HEK293T (cell line): ENCODE measurements around the gene EIF1.

Experiments used
- CTCF ChIA-PET: fragments of 350-600 bp; formaldehyde crosslinking; extraction: SDS; loops from one replicate; lab custom pipeline; 2021; ENCODE audit warnings: antibody characterized with exemption, inconsistent platforms; lab: Yijun Ruan, JAX
- POLR2A ChIA-PET: fragments of 350-600 bp; formaldehyde crosslinking; extraction: SDS; loops from one replicate; lab custom pipeline; 2020; ENCODE audit warnings: antibody characterized with exemption, inconsistent platforms; lab: Yijun Ruan, JAX
- DNase-seq: peaks from one replicate; pipeline ENCODE4 v3.0.0; 2012; ENCODE audit warnings: mixed read lengths; ENCODE audit errors: extremely low spot score
- ARNT ChIP-seq: fragments of 450-650 bp; IDR thresholded peaks from 2 replicates; pipeline ENCODE4 v1.6.1; 2017; ENCODE audit warnings: mild to moderate bottlenecking
- BHLHE40 ChIP-seq: fragments of 450-650 bp; IDR thresholded peaks from 2 replicates; pipeline ENCODE4 v1.6.1; 2016; ENCODE audit warnings: mild to moderate bottlenecking, moderate library complexity, borderline replicate concordance
- CTBP1 ChIP-seq: fragments of 450-650 bp; IDR thresholded peaks from 2 replicates; pipeline ENCODE4 v1.6.1; 2016; ENCODE audit warnings: borderline replicate concordance
- ELF4 ChIP-seq: fragments of 450-650 bp; IDR thresholded peaks from 2 replicates; pipeline ENCODE4 v1.6.1; 2017; ENCODE audit warnings: antibody characterized with exemption
- FOXA1 ChIP-seq: fragments of 450-650 bp; IDR thresholded peaks from 2 replicates; pipeline ENCODE4 v1.6.1; 2016; ENCODE audit warnings: mild to moderate bottlenecking
- FOXK2 ChIP-seq: fragments of 450-650 bp; IDR thresholded peaks from 2 replicates; pipeline ENCODE4 v1.6.1; 2016; ENCODE audit warnings: mild to moderate bottlenecking
- FOXM1 ChIP-seq: fragments of 450-650 bp; IDR thresholded peaks from 2 replicates; pipeline ENCODE4 v1.6.1; 2017; ENCODE audit warnings: mild to moderate bottlenecking, borderline replicate concordance
- HDGF ChIP-seq: fragments of 450-650 bp; IDR thresholded peaks from 2 replicates; pipeline ENCODE4 v1.6.1; 2017; ENCODE audit warnings: antibody characterized with exemption, borderline replicate concordance
- L3MBTL2 ChIP-seq: fragments of 450-650 bp; conservative IDR thresholded peaks from 2 replicates; pipeline ENCODE4 v1.6.1; 2016; ENCODE audit warnings: mild to moderate bottlenecking
- LEF1 ChIP-seq: fragments of 450-650 bp; IDR thresholded peaks from 2 replicates; pipeline ENCODE4 v1.6.1; 2017; ENCODE audit warnings: mild to moderate bottlenecking, borderline replicate concordance
- NFRKB ChIP-seq: fragments of 450-650 bp; IDR thresholded peaks from 2 replicates; pipeline ENCODE4 v1.6.1; 2016; ENCODE audit warnings: mild to moderate bottlenecking, moderate library complexity
- PKNOX1 ChIP-seq: fragments of 450-650 bp; IDR thresholded peaks from 2 replicates; pipeline ENCODE4 v1.6.1; 2016
- SP1 ChIP-seq: fragments of 450-650 bp; IDR thresholded peaks from 2 replicates; pipeline ENCODE4 v1.6.1; 2017
- SUZ12 ChIP-seq: fragments of 450-650 bp; IDR thresholded peaks from 2 replicates; pipeline ENCODE4 v1.6.1; 2016; ENCODE audit warnings: mild to moderate bottlenecking
- TARDBP ChIP-seq: fragments of 450-650 bp; IDR thresholded peaks from 2 replicates; pipeline ENCODE4 v1.6.1; 2016
- ZNF384 ChIP-seq: fragments of 450-650 bp; IDR thresholded peaks from 2 replicates; pipeline ENCODE4 v1.6.1; 2016

EIF1 gene

DNA sequence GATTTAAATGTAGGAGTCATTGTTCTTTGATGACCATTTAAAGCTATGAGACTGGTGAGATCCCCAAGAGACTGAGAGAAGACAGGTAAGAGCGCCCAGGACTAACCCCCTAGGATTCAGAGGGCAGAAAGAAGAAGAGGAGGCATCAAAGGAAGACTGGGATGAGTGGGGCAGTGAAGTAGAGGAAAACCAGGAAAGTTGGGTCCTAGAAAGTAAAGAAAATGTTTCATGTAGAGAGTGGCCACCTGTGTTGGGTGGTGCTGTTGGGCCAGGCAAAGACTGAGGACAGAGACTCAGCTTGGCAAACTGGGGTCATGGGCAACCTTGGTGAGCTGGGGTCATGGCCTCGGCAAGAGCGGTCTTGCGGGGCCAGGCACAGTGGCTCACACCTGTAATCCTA, 47.1 kb downstream of the EIF1 start:
- POLR2A ChIA-PET, result interaction anchor here (3.1 to 3.9 kb wide), 2 partner anchors 47 to 66 kb away, joined by 20 to 24 read pairs; partner anchors contain the start of gene EIF1
- DNase-seq, result no peak
- TF ChIP-seq ELF4 (no peak), FOXA1 (no peak), FOXM1 (no peak), SP1 (no peak), ZNF384 (no peak), FOXK2 (no peak), LEF1 (no peak), BHLHE40 (no peak), PKNOX1 (no peak), TARDBP (no peak), ARNT (no peak), CTBP1 (no peak), SUZ12 (no peak)
- CTCF ChIA-PET, result interaction anchor here (0.6 to 1.6 kb wide), 5 partner anchors 51 to 159 kb away, joined by 3 to 5 read pairs (median 3); partner anchors contain the start of genes JUP and P3H4

DNA sequence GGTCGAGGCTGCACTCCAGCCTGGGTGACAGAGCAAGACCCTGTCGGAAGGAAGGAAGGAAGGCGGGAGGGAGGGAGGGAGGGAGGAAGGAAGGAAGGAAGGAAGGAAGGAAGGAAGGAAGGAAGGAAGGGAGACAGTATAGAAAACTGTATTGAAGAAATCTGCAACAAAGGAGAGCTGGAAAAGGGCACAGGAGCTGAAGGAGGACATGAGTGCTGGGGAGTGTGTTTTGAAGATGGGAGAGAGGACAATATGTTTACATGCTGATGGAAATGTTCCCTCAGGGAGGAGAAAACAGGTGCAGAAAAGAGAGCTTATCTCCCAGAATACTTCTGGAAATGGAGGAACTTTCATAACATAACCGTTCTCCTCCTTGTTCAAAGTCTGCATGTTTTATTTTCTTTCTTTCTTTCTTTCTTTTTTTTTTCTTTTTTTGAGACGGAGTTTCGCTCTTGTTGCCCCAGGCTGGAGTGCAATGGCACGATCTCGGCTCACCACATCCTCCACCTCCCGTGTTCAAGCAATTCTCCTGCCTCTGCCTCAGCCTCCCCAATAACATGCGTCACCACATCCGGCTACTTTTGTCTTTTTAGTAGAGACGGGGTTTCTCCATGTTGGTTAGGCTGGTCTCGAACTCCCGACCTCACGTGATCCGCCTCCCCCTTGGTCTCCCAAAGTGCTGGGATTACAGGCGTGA, 48.4 kb downstream of the EIF1 start:
- ChIA-PET POLR2A (interaction anchor here (0.7 to 3.9 kb wide), 11 partner anchors 19 to 128 kb away, joined by 3 to 24 read pairs (median 4); partner anchors contain the start of genes JUP, KLHL11 and P3H4), CTCF (interaction anchor here (0.7 to 2.0 kb wide), 15 partner anchors 48 to 285 kb away, joined by 3 to 15 read pairs (median 5); partner anchors contain the start of genes JUP and P3H4)
- TF ChIP-seq TARDBP (no peak), ELF4 (no peak), L3MBTL2 (no peak), HDGF (no peak), FOXK2 (no peak), CTBP1 (no peak), ARNT (no peak), ZNF384 (no peak), PKNOX1 (no peak), NFRKB (no peak), SUZ12 (no peak)
- no peak for DNase-seq

- ChIA-PET CTCF (interaction anchor here (1.0 to 2.0 kb wide), 13 partner anchors 48 to 125 kb away, joined by 3 to 15 read pairs (median 6); partner anchors contain the start of genes JUP and P3H4), POLR2A (interaction anchor here (0.7 to 3.9 kb wide), 9 partner anchors 46 to 128 kb away, joined by 3 to 24 read pairs (median 5); partner anchors contain the start of genes JUP, KLHL11 and P3H4)
- TF ChIP-seq ARNT (no peak), PKNOX1 (no peak), LEF1 (no peak), ZNF384 (no peak), ELF4 (no peak)
- no peak for DNase-seq
These were observed 49.0 kb downstream of the EIF1 start for GRCh38 chr17:41737680-41738023.

- TF ChIP-seq L3MBTL2 (peak; percentile 69), PKNOX1 (no peak)
- ChIA-PET POLR2A (interaction anchor here (1.0 to 3.9 kb wide), 7 partner anchors 47 to 74 kb away, joined by 3 to 24 read pairs (median 5); partner anchors contain the start of genes JUP and P3H4), CTCF (interaction anchor here (1.0 to 2.0 kb wide), 13 partner anchors 48 to 125 kb away, joined by 3 to 15 read pairs (median 6); partner anchors contain the start of genes JUP and P3H4)
- peak; percentile 90 for DNase-seq
These were observed 49.6 kb downstream of the EIF1 start for GRCh38 chr17:41738077-41738800.

DNA sequence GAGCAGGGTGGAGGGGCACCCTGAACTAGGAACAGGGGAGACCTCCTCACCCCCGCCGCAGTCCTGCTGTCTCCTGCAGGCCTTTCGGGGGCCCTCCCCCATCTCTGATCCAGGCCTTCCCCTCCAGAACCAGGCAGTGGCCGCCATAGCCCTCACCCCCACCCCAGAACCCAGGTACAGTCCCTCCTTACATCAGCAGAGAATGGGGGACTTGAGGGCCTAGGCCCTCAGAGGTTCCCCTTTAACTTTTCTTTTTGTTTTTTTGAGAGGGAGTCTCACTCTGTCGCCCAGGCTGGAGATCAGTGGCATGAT, 50.1 kb downstream of the EIF1 start:
- no peak for TF ChIP-seq SP1
- TF ChIP-seq FOXM1, result no peak
- TF ChIP-seq CTBP1, result no peak
- no peak for TF ChIP-seq HDGF
- no peak for TF ChIP-seq L3MBTL2
- TF ChIP-seq ZNF384, result no peak
- TF ChIP-seq PKNOX1, result no peak
- TF ChIP-seq TARDBP, result no peak
- no peak for TF ChIP-seq FOXA1
- TF ChIP-seq LEF1, result no peak
- TF ChIP-seq SUZ12, result no peak
- TF ChIP-seq ARNT, result no peak
- TF ChIP-seq FOXK2, result no peak
- TF ChIP-seq ELF4, result no peak
- no peak for TF ChIP-seq NFRKB
- no peak for TF ChIP-seq BHLHE40
- no peak for DNase-seq
- POLR2A ChIA-PET, result no interaction called here
- CTCF ChIA-PET, result interaction anchor here (1.0 kb wide), 1 partner anchor 62 kb away, joined by 4 read pairs; no protein-coding TSS in a partner anchor
